ENCODE results near the gene MITF. TPM values are rescaled to one million over a fixed set of nuclear protein-coding genes. Genes with fewer than 3 reads are reported as not detected.

Gene MITF
- total RNA-seq, 1 experiment from 2014 or later: 1.9 TPM

DNA sequence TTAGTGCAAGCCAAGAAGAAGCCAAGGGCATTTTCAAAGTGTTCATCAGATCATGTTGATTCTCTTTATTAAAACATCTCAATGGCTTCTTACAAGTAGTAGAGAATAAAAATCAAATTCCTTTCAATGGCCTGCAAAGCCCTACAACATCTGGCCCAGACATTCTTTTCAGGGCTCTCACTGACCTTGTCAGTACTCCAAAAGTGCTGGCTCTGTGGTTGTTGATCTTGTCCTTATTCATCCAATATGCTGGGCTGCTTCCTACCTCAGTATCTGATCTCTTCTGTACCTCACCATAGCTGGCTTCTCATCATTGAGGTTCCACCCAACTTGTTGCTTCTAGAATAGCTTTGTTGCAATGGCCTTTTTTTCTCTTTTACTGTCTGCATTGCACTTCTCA, 186.2 kb downstream of the MITF start:
- CTCF ChIA-PET: no interaction called here
- no peaks in the 10 kb centered on the region for H3K9me2 ChIP-seq (ENCODE audit: insufficient read depth)
- no peaks in the 10 kb centered on the region for H4K20me1 ChIP-seq (ENCODE audit: insufficient read depth)
- no TSS peak for BruUV-seq (replicated peaks)
- TF ChIP-seq EZH2 (IDR thresholded peaks at IDR 0.05) (no peak), ELF1 (IDR thresholded peaks at IDR 0.05; ENCODE audit: borderline replicate concordance, low read depth) (no peak), POLR2A (IDR thresholded peaks at IDR 0.05; ENCODE audit: borderline replicate concordance, extremely low read depth, insufficient read depth, insufficient read length) (no peak), SRF (IDR thresholded peaks at IDR 0.05; ENCODE audit: low read depth) (no peak)
- TF ChIP-seq, protein P1, sequence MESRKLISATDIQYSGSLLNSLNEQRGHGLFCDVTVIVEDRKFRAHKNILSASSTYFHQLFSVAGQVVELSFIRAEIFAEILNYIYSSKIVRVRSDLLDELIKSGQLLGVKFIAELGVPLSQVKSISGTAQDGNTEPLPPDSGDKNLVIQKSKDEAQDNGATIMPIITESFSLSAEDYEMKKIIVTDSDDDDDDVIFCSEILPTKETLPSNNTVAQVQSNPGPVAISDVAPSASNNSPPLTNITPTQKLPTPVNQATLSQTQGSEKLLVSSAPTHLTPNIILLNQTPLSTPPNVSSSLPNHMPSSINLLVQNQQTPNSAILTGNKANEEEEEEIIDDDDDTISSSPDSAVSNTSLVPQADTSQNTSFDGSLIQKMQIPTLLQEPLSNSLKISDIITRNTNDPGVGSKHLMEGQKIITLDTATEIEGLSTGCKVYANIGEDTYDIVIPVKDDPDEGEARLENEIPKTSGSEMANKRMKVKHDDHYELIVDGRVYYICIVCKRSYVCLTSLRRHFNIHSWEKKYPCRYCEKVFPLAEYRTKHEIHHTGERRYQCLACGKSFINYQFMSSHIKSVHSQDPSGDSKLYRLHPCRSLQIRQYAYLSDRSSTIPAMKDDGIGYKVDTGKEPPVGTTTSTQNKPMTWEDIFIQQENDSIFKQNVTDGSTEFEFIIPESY (IDR thresholded peaks at IDR 0.05; ENCODE audit: extremely low read depth, insufficient replicate concordance, low read length): no peak
- intact Hi-C loops (cut with micrococcal nuclease): no loop called here
- no peak overlapping the region for H3K4me3 ChIP-seq (replicated peaks in 1 of 2; ENCODE audit: low read depth in 1 of 2, low read length in 2 of 2)
- H3K27ac ChIP-seq (ENCODE audit: low read depth, low read length): no peak overlapping the region
- no peak overlapping the region for H3K4me2 ChIP-seq (ENCODE audit: low read length)
- H3K27me3 ChIP-seq (ENCODE audit: insufficient read depth, low read length): no peaks in the 10 kb centered on the region; the same call in 1 of the 2 replicates
- POLR2A ChIA-PET: no interaction called here
- H3K4me1 ChIP-seq (ENCODE audit: control insufficient read depth in 1 of 2, insufficient read depth in 2 of 2, low read length in 2 of 2): no peaks in the 10 kb centered on the region
- DNase-seq (ENCODE audit: low read depth, low spot score) (no peak), ATAC-seq (no peak)
- RAD21 ChIA-PET (ENCODE audit: low non-redundant PET in 1 of 2, low total read pairs in 2 of 2, uncharacterized antibody in 2 of 2, unreplicated experiment in 2 of 2): no interaction called here
- no peak overlapping the region for H2AFZ ChIP-seq (ENCODE audit: low read depth, low read length, poor library complexity, severe bottlenecking)
- no peak overlapping the region for H3K9ac ChIP-seq (ENCODE audit: low read length)
- H3K9me3 ChIP-seq (ENCODE audit: control insufficient read depth in 1 of 2, insufficient read depth in 1 of 2, low read depth in 1 of 2, low read length in 2 of 2): no peaks in the 10 kb centered on the region
- no peaks in the 10 kb centered on the region for H3K79me2 ChIP-seq (ENCODE audit: insufficient read depth, low read length)
- H3K36me3 ChIP-seq (ENCODE audit: control insufficient read depth in 1 of 2, insufficient read depth in 2 of 2, low read length in 2 of 2): no peaks in the 10 kb centered on the region

GRCh38 chr3:69926385-69926784, 187.1 kb downstream of the MITF start:
- intact Hi-C loops (cut with micrococcal nuclease): no loop called here
- TF ChIP-seq, protein P2, sequence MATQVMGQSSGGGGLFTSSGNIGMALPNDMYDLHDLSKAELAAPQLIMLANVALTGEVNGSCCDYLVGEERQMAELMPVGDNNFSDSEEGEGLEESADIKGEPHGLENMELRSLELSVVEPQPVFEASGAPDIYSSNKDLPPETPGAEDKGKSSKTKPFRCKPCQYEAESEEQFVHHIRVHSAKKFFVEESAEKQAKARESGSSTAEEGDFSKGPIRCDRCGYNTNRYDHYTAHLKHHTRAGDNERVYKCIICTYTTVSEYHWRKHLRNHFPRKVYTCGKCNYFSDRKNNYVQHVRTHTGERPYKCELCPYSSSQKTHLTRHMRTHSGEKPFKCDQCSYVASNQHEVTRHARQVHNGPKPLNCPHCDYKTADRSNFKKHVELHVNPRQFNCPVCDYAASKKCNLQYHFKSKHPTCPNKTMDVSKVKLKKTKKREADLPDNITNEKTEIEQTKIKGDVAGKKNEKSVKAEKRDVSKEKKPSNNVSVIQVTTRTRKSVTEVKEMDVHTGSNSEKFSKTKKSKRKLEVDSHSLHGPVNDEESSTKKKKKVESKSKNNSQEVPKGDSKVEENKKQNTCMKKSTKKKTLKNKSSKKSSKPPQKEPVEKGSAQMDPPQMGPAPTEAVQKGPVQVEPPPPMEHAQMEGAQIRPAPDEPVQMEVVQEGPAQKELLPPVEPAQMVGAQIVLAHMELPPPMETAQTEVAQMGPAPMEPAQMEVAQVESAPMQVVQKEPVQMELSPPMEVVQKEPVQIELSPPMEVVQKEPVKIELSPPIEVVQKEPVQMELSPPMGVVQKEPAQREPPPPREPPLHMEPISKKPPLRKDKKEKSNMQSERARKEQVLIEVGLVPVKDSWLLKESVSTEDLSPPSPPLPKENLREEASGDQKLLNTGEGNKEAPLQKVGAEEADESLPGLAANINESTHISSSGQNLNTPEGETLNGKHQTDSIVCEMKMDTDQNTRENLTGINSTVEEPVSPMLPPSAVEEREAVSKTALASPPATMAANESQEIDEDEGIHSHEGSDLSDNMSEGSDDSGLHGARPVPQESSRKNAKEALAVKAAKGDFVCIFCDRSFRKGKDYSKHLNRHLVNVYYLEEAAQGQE (IDR thresholded peaks at IDR 0.05; ENCODE audit: low read depth): no peak
- TF ChIP-seq JUND (IDR thresholded peaks at IDR 0.05) (no peak), EZH2 (IDR thresholded peaks at IDR 0.05) (no peak), ZFX (IDR thresholded peaks at IDR 0.05) (no peak), RAD21 (IDR thresholded peaks at IDR 0.05; ENCODE audit: low read depth) (no peak), ZNF274 (IDR thresholded peaks at IDR 0.05; ENCODE audit: low read depth, low read length) (no peak), FOSL1 (IDR thresholded peaks at IDR 0.05; ENCODE audit: low read depth) (no peak), EZH2phosphoT487 (IDR thresholded peaks at IDR 0.05; ENCODE audit: borderline replicate concordance) (no peak), ELF1 (IDR thresholded peaks at IDR 0.05; ENCODE audit: borderline replicate concordance, low read depth) (no peak), TCF7L2 (IDR thresholded peaks at IDR 0.05; ENCODE audit: borderline replicate concordance, extremely low read depth, insufficient read depth, insufficient read length) (no peak)
- TF ChIP-seq, protein P3, sequence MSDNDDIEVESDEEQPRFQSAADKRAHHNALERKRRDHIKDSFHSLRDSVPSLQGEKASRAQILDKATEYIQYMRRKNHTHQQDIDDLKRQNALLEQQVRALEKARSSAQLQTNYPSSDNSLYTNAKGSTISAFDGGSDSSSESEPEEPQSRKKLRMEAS (IDR thresholded peaks at IDR 0.05): no peak

More at GRCh38 chr3:69926385-69926784, 187.1 kb downstream of the MITF start:
- H3K4me2 ChIP-seq (ENCODE audit: low read length): no peak overlapping the region
- ChIA-PET RAD21 (ENCODE audit: low non-redundant PET in 1 of 2, low total read pairs in 2 of 2, uncharacterized antibody in 2 of 2, unreplicated experiment in 2 of 2) (no interaction called here), POLR2A (no interaction called here), CTCF (no interaction called here)
- H3K9ac ChIP-seq (ENCODE audit: low read length): no peak overlapping the region
- H3K4me1 ChIP-seq (ENCODE audit: control insufficient read depth in 1 of 2, insufficient read depth in 2 of 2, low read length in 2 of 2): no peaks in the 10 kb centered on the region
- H3K27me3 ChIP-seq (ENCODE audit: insufficient read depth, low read length): no peaks in the 10 kb centered on the region; the same call in 1 of the 2 replicates
- BruUV-seq (replicated peaks): no TSS peak
- H3K27ac ChIP-seq (ENCODE audit: low read depth, low read length): no peak overlapping the region
- no peaks in the 10 kb centered on the region for H4K20me1 ChIP-seq (ENCODE audit: insufficient read depth)
- H3K9me2 ChIP-seq (ENCODE audit: insufficient read depth): no peaks in the 10 kb centered on the region
- ATAC-seq (no peak), DNase-seq (ENCODE audit: low read depth, low spot score) (no peak)
- H2AFZ ChIP-seq (ENCODE audit: low read depth, low read length, poor library complexity, severe bottlenecking): no peak overlapping the region
- no peaks in the 10 kb centered on the region for H3K79me2 ChIP-seq (ENCODE audit: insufficient read depth, low read length)
- no peak overlapping the region for H3K4me3 ChIP-seq (replicated peaks in 1 of 2; ENCODE audit: low read depth in 1 of 2, low read length in 2 of 2)
- H3K9me3 ChIP-seq (ENCODE audit: control insufficient read depth in 1 of 2, insufficient read depth in 1 of 2, low read depth in 1 of 2, low read length in 2 of 2): no peaks in the 10 kb centered on the region
- H3K36me3 ChIP-seq (ENCODE audit: control insufficient read depth in 1 of 2, insufficient read depth in 2 of 2, low read length in 2 of 2): no peaks in the 10 kb centered on the region

Data from HCT116 (cell line).